Measurements from ENCODE around the gene NAA16.

Gene NAA16

DNA sequence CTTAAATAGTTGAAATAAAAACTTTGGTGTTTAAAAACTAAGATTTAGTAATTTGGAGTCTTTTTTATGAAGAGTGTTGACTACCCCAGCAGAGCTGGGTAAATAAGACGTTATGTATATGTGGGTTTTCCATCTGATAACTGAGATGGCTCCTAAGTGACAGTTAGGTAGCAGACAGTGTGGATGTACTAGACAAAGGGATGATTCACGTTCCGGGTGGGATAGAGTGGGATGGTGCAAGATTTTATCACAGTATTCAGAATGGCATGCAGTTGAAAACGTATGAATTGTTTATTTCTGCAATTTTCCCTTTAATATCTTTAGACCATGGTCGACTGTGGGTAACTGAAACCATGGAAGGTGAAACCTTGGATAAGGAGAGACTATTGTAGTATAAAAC, 50.4 kb downstream of the NAA16 start:
- peak; percentile 63 for DNase-seq

DNA sequence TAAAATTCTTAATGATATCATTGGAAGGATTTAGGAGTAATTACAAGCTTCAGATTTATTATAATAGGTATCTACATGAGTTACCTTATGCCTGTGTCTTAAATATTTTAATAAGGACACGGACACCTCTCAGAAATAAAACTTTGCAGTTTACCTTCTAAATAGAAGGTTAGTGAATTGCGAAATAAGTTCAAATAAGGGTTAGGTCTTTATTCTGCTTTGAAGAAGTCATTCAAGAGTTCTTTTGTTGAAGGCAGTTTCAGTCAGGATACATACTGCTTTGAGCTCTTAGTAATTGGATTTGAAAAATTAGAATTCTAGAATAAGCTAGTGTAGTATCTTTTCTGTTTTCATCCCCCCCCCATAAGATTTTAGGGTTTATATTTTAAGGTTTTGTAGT, 53.0 kb downstream of the NAA16 start:
- no peak for DNase-seq

DNA sequence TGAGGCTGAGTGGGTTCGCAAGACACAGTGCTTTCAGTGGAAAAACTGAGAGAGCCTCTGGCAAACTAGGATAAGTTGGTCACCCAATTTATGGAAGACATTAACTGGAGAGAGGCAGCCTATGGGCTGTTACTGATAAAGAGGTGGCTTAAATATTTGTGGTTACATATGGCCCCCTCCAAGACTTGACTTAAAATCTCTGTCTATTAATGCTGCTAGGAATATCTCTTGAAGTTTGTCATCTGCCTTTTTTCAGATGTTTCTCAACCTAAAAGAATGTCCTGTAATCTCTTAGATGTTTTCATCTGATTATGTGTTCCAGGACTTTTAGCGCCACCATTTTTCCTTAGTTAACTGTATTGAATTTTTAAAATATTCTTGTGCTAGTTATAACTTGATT, 54.6 kb downstream of the NAA16 start:
- DNase-seq = peak; percentile 23

DNA sequence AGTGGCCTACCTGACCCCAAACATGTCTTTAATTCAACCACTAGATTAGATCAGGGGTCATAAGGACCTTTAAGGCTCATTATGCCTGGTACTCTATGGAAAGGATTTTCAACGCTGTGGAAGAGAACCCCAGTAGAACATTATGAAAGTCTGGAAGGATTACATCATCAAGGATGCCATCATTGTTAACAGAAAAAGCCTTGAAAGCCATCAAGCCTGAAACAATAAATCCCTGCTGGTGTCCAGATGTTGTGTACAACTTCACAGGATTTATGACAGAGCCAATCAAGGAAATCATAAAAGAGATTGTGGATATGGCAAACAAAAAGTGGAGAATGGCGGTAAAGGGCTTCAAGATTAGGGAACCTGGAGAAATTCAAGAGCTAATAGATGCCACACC, 59.7 kb downstream of the NAA16 start:
- no peak for DNase-seq

DNA sequence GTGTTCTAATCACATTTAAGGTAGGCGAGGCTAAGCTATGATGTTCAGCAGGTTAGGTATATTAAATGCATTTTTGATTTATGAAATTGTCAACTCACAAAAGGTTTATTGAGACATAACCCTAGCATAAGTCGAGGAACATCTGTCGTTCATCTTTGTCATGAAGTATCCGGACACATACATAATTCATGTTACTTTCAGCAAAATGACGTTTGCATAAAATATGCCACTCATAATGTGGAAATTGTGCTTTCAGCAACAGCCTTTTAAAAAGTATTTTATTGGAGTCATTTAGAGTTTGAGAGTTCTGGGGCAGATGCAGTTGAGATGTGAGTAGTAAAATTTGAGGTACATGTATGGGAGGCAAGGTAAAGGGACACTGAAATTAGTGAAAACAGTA, 66.4 kb downstream of the NAA16 start:
- DNase-seq = no peak

DNA sequence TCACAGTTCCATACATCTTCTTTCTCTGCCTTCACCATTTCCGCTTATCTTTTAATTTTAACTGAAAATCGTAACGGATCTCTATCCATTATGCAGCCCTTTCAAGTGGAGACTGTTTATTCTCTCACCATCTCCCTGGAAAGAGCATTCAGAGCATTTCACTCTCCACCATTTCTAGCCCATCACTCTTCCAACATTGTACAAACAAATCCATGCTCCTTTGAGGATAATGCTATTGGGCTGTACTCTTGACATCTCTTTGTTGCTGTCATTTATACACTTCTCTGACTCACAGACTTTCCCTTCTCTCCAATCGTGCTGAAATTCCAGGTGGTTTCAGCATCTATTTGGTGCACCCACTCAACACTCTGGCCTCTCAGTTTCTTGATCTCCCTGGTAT, 71.4 kb downstream of the NAA16 start:
- DNase-seq = no peak

DNA sequence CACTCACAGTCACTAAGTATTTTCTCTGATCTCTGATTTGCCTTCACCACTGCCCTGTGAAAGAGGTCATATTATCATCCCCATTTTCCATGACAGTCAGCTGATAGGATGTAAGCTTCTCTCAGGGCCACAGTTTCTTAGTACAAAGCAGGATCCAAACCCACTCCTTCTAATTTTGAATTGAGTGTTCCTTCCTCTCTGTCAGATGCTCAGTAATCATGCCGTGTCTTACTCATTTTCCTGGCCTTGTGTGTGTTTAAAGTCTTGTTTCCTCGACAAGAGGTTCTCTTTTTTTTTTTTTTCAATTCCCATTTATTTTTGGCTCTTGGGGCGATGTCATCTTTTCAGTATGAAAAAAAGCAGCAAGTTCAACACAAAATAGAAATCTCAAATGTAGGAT, 72.3 kb downstream of the NAA16 start:
- DNase-seq = no peak

DNA sequence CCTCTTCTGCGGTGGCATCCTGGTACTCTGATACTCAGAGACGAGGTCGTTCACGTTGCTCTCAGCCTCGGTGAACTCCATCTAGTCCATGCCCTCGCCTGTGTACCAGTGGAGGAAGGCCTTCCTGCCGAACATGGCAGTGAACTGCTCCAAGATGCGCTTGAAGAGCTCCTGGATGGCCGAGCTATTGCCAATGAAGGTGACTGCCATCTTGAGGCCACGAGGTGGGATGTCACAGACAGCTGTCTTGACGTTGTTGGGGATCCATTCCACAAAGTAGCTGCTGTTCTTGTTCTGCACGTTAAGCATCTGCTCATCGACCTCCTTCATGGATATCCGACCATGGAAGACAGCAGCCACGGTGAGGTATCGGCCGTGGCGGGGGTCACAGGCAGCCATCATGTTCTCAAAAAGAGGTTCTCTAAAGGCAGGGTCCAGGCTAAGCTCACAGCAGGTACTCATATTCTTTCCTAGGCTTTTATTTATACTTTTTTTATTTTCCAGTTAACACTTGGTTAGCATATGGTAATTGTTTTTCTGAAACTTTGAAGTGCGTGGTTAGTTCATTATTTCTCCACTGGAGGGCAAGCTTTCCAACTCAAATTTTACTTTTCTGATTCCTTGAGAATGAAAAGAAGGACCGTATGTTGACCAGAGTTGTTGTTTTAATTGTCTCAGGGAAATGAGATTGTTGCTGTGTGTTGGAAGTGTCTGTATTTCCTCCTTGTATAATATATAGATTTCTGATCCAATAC, 73.9 kb downstream of the NAA16 start:
- peak; percentile 47 for DNase-seq

DNA sequence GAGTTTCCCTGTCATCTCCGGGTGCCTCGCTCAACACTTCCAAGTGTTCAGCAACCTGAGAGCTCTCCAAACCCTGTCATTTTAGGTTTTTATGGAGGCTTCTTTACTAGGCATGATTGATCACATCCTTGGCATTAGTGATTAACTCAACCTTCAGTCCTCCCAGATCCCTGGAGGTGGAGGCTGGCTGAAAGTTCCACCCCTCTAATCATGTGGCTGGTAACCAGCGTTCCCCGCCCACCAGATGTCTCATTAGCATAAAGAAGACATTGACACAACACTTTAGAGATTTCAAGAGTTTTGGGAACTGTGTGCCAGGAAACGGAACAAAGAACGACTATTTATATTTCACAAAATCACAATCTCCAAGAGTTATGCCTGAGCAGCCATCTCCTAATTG, 75.1 kb downstream of the NAA16 start:
- DNase-seq = no peak

DNA sequence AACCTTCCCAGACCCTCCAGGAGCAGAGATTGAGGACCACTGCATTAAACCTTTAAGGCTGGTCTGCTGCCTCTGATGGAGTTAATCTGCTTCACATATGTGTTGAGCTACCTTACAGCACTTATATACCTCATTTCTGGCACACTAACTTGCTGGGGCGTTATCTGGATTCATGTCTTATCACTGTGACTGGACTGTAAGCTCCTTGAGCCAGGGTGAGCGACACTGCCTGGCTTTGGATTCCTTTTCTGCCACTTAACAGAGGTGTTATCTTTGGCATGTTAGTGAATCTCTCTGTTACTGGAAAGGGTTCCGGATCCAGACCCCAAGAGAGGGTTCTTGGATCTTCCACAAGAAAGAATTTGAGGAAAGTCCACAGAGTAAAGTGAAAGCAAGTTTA, 76.5 kb downstream of the NAA16 start:
- DNase-seq = no peak

DNA sequence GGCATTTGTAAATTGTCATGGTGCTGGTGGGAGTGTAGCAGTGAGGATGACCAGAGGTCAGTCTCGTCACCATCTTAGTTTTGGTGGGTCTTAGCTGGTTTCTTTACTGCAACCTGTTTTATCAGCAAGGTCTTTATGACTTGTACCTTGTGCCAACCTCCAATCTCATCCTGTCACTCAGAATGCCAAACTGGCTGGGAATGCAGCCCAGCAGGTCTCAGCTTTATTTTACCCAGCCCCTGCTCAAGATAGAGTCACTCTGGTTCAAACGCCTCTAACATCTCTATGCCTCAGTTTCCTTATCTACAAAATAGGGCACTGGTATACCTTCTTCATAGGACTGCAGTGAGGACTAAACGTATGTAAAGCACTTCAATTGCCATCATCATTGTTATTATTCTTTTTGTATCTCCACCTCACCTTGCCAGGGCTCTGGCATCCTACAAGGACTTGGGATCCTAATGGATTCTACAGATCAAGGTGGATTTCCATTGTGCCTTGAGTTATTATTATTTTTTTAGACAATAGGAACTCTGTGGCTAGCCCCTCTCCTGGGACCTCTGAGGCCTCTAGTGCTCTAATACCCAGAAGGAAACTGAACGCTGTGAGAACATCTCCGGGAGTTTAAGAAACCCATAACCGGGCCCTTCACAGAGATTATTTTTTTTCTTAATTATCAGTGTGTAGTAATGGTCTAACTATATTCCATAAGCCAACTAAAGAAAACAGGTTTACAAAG, 77.2 kb downstream of the NAA16 start:
- DNase-seq = no peak

DNA sequence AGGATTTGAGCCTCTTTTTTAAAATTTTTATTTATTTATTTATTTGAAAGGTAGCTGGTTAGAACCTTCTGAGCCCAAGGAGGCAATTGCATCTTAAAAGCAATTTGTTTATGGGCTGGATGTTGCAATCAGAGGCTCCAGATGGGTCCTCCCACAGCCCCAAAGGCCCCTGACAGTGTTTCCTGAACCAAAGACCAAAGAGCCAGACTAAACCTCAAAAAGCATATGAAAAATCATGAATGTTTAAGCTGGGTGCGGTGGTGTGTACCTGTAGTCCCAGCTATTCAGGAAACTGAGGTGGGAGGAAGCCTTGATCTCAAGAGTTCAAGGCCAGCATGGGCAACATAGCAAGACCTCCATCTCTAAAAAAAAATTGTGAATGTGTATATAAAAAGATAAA, 78.5 kb downstream of the NAA16 start:
- no peak for DNase-seq

DNA sequence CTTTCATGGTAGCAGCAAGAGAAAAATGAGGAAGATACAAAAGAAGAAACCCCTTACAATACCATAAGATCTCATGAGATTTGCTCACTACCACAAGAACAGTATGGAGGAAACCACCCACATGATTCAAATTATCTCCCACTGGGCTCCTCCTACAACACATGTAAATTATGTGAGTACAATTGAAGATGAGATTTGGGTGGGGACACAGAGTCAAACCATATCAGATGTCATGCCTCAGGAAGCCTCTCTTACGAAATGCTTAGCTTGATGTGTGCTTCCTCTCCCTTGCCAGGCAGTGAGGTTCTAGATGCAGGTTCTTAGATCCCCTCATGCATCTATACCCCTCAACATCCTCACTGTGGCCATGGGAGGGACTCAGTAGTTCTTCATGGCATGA, 83.1 kb downstream of the NAA16 start:
- no peak for DNase-seq

DNA sequence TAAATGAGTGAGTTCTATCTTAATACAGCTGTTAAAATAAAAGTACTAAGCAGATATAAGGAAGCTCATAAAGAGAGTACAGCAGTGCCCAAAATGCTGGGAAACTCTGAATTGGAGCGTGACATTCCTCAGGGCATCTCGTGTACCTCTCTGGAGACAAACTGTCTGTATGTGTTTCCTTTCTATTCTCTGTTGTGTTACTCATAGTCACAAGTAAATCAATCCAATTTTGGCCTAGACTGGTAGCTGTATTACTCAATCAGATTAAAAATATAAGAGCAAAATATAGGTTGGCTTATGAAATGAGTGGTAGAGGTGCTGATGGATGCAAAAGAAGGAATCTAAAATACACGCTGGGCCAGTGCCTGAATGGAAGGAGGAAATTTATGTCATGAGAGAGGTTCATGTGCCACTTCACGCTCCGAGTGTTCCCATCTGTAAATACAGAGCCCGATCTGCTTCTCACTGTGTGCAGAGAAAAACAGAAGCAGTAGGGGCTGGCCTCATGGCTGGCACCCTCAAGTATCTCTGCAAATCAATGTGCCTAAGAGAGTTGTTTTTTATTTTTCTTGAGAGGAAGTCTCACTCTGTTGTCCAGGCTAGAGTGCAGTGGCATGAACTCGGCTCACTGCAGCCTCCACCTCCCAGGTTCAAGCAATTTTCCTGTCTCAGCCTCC, 87.6 kb downstream of the NAA16 start:
- no peak for DNase-seq

DNA sequence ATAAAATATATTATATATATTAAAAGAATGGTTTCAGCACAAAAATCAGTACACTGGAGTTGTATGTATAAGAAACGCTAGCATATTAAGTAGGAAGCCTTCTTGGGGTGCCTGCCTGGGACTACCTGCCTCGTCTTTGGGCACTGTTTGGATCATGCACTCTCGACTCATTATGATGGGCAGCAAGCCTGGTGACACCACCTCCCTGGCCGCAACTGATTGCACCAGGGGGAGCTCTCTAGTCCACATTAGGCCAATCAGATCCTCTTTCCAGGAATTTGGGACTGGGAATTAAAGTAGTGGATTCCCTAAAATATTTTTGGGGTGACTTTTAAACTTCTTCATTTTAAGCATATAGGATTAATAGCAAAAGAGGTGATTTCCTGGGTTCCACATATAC, 90.3 kb downstream of the NAA16 start:
- peak; percentile 43 for DNase-seq

DNA sequence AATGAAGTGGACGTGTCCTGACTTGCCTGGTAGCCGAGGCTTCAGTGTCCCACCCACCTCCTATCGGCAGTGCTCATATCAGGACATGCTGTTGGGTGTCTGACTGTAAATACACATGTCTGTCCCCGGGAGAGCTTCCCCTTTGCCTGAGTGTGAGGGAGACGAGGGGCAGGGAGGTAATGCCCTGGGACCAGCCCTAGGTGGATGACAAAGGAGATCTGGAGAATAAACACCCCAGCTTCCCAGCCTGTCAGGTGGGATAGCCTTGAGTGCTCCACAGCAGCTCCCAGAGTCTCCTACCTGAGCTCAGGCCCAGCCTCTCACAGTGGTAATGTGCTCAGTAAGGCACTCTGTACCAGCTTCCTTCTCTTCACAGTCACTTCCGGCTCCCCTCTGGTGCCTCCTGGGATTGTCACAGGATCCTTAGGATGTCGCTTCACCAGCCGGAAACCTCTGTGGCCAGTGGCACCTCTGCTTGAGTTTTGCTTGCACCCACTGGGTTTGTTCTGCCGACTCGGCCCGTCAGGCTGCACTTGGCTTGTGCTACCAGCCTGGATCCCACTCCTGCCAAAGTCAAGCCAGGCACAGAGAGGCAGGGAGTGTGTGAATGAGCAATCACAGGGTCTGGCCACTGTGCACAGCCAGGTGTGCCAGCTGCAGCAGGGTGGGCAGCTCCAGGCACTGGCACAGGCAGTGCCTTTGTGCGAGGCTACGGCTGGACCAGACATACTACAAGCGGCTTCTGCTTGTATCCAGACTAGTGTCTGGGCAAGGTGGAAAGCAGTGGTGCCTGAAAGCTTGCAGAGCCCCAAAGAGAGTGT, 91.8 kb downstream of the NAA16 start:
- peak; percentile 29 for DNase-seq

DNA sequence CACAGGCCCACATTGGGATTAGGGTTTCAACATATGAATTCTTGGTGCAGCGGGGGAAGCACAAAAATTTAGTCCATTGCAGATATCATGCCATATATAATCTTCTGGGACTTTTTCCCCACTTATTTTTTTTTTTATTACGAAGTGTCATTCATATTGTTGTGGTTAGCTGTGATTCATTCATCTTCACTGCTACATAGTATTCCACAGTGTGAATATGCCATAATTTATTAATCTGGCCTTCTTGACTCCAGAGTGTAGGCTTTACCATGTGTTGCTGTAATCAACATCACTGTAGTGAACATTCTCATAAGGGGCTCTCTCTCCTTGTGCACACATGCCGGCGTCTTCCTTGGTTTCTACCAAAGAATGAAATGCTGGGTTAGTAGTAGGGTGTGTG, 92.9 kb downstream of the NAA16 start:
- no peak for DNase-seq

DNA sequence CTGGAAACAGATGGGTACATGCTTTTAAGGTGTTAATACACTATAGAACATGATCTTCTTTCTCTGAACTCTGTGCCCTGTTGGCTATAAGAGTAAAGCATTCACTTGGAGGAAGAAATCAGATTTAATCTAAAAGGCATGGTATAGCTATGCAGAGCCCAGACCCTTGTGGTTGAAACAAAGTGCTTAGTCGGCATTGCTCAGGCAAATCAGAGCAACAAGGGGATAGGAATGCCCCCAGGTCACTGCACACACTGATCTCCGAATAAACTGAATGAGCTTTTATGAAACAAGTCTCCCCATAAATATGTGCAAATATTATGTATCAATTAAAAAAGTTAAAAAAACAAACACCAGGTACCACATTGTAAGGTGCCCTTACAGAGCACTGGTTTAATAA, 94.3 kb downstream of the NAA16 start:
- DNase-seq = no peak

DNA sequence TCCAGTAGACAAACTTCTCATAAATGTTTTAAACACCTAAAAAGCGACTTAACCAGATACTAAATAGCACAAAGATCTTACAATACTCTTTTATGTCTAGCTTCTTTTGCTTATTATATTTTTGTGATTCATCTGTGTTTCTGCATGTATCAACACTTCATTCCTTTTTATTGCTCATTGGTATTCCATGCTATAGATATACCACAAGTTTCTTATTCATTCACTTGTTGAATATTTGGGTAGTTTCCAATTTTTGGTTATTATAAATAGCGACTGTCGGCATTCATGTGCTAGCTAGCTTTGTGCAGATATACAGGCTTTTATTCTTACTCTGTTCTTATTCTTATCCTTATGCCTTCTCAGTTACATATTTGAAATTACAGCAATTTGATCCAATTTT, 96.3 kb downstream of the NAA16 start:
- DNase-seq = no peak

DNA sequence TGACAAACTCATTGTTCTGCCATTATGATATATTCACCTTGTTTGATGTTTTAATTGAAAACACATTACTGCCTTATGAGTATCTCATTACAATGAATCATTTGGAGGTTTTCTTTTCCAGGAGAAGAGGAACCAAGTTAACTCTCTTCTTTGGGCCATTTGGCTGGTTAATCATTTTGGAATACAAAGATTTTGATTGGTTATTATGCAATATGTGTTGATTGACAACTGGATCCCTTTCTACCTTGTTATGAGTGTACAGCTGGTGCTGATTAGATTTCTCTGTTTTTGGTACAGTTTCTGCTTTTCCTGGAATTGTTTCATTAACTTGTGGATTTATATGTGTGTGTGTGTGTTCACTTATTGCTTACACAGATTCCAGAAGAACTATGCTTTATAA, 97.1 kb downstream of the NAA16 start:
- no peak for DNase-seq

DNA sequence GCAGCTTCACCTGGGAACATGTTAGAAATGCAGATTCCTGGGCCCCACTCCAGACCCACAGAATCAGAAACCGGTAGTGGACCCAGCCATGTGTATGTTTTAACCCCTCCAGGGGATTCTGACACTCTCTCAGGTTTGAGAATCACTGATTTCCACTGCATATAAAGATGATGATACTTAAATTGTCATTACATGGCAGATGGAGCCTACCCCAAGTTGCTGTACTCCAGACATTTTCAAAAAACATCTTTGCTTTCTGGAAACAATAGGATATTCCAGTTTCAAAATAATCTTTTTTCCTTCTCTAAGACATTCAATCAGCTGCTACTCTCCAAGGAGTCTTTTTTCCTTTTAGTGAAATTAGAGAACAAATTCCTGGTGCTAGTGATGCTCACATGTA, 97.7 kb downstream of the NAA16 start:
- no peak for DNase-seq

DNA sequence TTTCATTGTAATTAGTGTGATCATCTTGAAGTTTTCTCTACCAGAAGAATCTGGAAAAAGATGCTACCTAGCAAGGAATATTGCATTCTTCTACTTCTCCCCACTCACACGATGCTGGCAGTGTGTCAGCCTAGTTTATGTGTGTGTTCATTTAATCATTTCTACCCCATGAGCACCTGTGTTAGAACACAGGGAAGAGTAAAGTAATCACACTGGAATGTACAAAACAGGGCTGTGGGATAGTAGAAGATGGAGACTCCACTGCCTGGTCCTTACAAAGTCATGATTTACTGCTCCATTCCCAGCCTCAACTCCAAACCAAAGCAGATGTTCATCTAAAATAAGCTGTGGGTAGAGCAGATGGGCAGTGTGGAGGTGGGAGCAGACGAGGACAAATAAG, 98.5 kb downstream of the NAA16 start:
- no peak for DNase-seq

DNA sequence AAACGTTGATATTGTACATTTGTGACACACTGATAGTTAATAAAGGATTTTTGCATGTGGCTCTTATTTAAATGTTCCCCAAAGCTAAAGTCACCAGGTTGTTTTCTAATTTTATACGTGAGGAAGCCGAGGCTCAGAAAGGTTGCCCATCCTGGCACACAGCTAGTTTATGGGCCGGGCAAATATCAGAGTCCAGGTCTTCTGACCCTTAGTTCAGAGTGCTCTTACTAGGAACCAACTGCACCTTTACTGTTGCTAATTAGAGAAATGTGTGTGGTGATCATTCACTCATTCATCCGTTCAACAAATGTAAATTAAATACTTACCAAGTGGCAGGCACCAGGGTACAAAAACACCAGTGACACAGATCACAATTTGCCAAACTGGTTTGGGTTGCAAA, 100.0 kb downstream of the NAA16 start:
- no peak for DNase-seq

Data from hematopoietic multipotent progenitor cell treated with erythropoietin and hydrocortisone succinate and interleukin-3 and kit ligand, for 6 days (in vitro differentiated cells).